C4-2B (cell line): ENCODE measurements around the gene KIAA0825.
A peak's percentile ranks its signal among the peaks of the same experiment; 100 is the strongest.

ENCODE experiments used
- CTCF ChIP-seq: fragments of 450-650 bp; conservative IDR thresholded peaks from 2 replicates; pipeline ENCODE4 v1.5.1; 2017; ENCODE audit warnings: mild to moderate bottlenecking
- ZFX ChIP-seq: fragments of 450-650 bp; IDR thresholded peaks from 2 replicates; pipeline ENCODE4 v1.6.1; 2017

GRCh38 chr5:94618493-94619328 is at the start of gene KIAA0825, which contains the start of gene SLF1:
- TF ChIP-seq CTCF (no peak), ZFX (peak; percentile 60; the same call in 1 of the 2 replicates)
